Stimulated activated CD4-positive, alpha-beta T cell treated with anti-CD3 and anti-CD28 coated beads, Interleukin-12 subunit alpha, Interleukin-12 subunit beta, amount 100 ng/mL, for 48 hours (primary cell): ENCODE results near the gene ARFGEF3.

Experiments used
- DNase-seq, 3 donors: peaks; one replicate each; pipeline ENCODE4 v3.0.0-alpha.2; 2020; ENCODE audit warnings: low read depth in 2 of 3, low spot score in 1 of 3

The ARFGEF3 gene

GRCh38 chr6:138387577-138388368 is 226.0 kb downstream of the ARFGEF3 start:
- DNase-seq: no peak

- no peak for DNase-seq
Observed at GRCh38 chr6:138389551-138389950, 227.8 kb downstream of the ARFGEF3 start.
